Measurements from ENCODE around the gene CNTRL.

DNA sequence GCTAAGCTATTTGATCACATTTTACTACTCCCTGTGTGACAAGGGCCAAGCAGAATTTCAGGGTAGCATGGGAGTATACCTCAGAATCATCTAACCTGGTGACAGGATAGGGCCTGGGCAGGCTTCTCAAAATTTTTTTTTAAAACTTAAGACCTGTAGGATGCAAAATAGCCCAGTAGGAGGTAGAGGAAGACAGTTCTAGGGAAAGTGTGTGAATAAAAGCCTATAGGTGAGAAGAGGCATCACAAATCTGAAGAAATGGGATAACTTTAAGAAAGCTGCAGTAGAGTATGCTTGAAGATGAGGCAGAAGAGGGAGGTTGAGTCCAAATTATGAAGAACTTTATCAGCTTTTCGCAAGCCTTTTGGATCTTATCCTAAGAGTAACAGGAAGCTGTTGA, 32.3 kb downstream of the CNTRL start:
- TF ChIP-seq CBX5 (IDR thresholded peaks at IDR 0.05; ENCODE audit: low read depth, low read length) = no peak
- TF ChIP-seq CBX8 (IDR thresholded peaks at IDR 0.05; ENCODE audit: borderline replicate concordance, low read depth, low read length) = no peak
- TF ChIP-seq E2F6 (IDR thresholded peaks at IDR 0.05) = no peak
- peak; percentile 44 to 54 for TF ChIP-seq RAD21 (IDR thresholded peaks at IDR 0.05 in 1 of 2, conservative IDR thresholded peaks at IDR 0.05 in 1 of 2; ENCODE audit: low read depth in 2 of 2, low read length in 2 of 2)
- TF ChIP-seq POLR2A (IDR thresholded peaks at IDR 0.05; ENCODE audit: control extremely low read depth in 1 of 2, low read depth in 2 of 2, low read length in 2 of 2) = no peak
- no peak for TF ChIP-seq MAX (IDR thresholded peaks at IDR 0.05)
